Muscle of back (tissue), 10 donors: ENCODE measurements around the gene GZMB. TPM values are rescaled to one million over a fixed set of nuclear protein-coding genes. Genes with fewer than 3 reads are reported as not detected.

Experiments used
- polyA plus RNA-seq, 10 donors: library from polyadenylated mRNA; unstranded; fragments of 120-200 nt; gene quantifications; one replicate each; pipeline ENCODE4 v1.2.1, GENCODE V29; 2013; ENCODE audit not compliant: insufficient read length in 10 of 10

Gene GZMB
- polyA plus RNA-seq, 10 donors = 0.24 to 0.85 (median 0.36) TPM; not detected in 2

Other genes starting within 250 kb of the GZMB start
- 10 to 100 TPM; 23.9 to 40.6 (median 29.1) TPM for gene NYNRIN, start 235.2 kb downstream of the GZMB start, polyA plus RNA-seq
- gene CBLN3, start 204.5 kb downstream of the GZMB start, polyA plus RNA-seq = 1 to 10 TPM; 1.4 to 3.4 (median 2.0) TPM
- 10 to 100 TPM; 29.0 to 41.0 (median 34.7) TPM for gene KHNYN, start 204.2 kb downstream of the GZMB start, polyA plus RNA-seq
- 10 to 100 TPM; 36.4 to 55.6 (median 47.6) TPM for gene SDR39U1, start 191.4 kb downstream of the GZMB start, polyA plus RNA-seq
- gene CMA1, start 125.9 kb downstream of the GZMB start, polyA plus RNA-seq = under 1 TPM in 2 of 10 donors, not detected in 8; 0.14 to 0.34 TPM
- 1 to 10 TPM in 7 of 10 donors, under 1 TPM in 3; 0.73 to 3.1 (median 1.5) TPM for gene CTSG, start 57.9 kb downstream of the GZMB start, polyA plus RNA-seq
- gene GZMH, start 24.5 kb downstream of the GZMB start, polyA plus RNA-seq = under 1 TPM in 4 of 10 donors, not detected in 6; 0.19 to 0.99 (median 0.56) TPM